Motor neuron (in vitro differentiated cells): ENCODE measurements around the gene ZFP57. TPM values are rescaled to one million over a fixed set of nuclear protein-coding genes. Genes with fewer than 3 reads are reported as not detected.
"Not testable (repeated sequence)": the region's sequence is repeated elsewhere in the genome, so short reads cannot be mapped to it uniquely, and the experiment has no call there.

ENCODE experiments used
- ATAC-seq, 8 experiments: fragments of 200-7000 bp; cut with Tn5 transposase; replicated peaks in 6 of 8; 2 replicates each; pipeline ENCODE4 v1.8.0; 2021; ENCODE audit warnings: mild to moderate bottlenecking in 8 of 8, moderate library complexity in 8 of 8
- H3K27ac ChIP-seq, 2 donors: fragments of 250-450 bp; sonication (Bioruptor Pico); 2 replicates each; pipeline ENCODE4 v1.9.0; 2021; ENCODE audit warnings: antibody characterized with exemption in 2 of 2, mild to moderate bottlenecking in 2 of 2, moderate library complexity in 1 of 2
- H3K4me1 ChIP-seq, 2 donors: fragments of 250-450 bp; sonication (Bioruptor Pico); replicated peaks in 1 of 2; 2 replicates each; pipeline ENCODE4 v1.6.1; 2021; ENCODE audit warnings: antibody characterized with exemption in 2 of 2, mild to moderate bottlenecking in 2 of 2, moderate library complexity in 1 of 2
- H3K4me3 ChIP-seq, 5 donors: fragments of 250-450 bp; sonication (Bioruptor Pico); 2 replicates each; pipeline ENCODE4 v1.9.0; 2021; ENCODE audit warnings: antibody characterized with exemption in 5 of 5, mild to moderate bottlenecking in 5 of 5, moderate library complexity in 4 of 5
- WGBS, 10 experiments: fragments of 450-650 bp; shearing (Covaris generic); methylation state at CpG; one replicate each; pipeline ENCODE4 v1.0.0; 2022; 5-methylcytosine and 5-hydroxymethylcytosine counted together
- in situ Hi-C, 9 experiments: fragments of 400-800 bp; cut with MboI; loops; one replicate each; pipeline ENCODE4 v1.15.0; 2021; ENCODE audit warnings: low sequenced_read_pairs in 9 of 9, low pct_unique_long_range_greater_than_20kb in 2 of 9; ENCODE audit not compliant: unreplicated experiment in 9 of 9
- total RNA-seq, 8 experiments: library from RNA; unstranded; fragments of 300-600 nt; gene quantifications; 2 replicates each; pipeline versions ENCODE4 v1.2.3 to v1.2.4, GENCODE V29; 2022

The ZFP57 gene
- total RNA-seq, 8 experiments from 2014 or later = 0.17 to 0.84 (median 0.19) TPM; not detected in 5

DNA sequence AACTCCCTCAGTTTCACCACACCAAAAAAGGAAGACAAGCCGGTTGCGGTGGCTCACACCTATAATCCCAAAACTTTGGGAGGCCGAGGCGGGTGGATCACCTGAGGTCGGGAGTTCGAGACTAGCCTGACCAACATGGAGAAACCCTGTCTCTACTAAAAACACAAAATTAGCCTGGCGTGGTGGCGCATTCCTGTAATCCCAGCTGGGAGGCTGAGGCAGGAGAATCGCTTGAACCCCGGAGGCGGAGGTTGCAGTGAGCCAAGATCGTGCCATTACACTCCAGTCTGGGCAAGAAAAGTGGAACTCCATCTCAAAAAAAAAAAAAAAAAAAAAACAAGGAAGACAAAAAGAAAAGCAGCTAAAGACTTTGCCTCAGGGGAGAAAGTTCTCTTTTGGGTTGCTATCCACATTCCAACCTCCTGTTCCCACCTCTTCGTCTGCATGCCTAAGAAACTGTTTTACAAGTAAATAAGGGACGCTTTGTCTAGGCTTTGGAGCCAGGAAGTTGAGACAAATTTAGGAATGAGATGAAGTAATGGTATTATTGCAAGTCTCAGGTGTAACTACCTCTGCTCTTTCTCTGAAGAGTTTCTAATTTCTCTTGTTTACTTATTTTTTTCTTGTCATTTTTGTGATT, 19.3 kb downstream of the ZFP57 start:
- not testable (repeated sequence) for H3K27ac ChIP-seq, H3K4me3 ChIP-seq
- peak in 1 of 8 experiments; percentile 52 for ATAC-seq

GRCh38 chr6:29661071-29661470, 19.9 kb downstream of the ZFP57 start:
- Histone ChIP-seq H3K27ac (no peak overlapping the region), H3K4me3 (no peak overlapping the region), H3K4me1 (no peaks in the 10 kb centered on the region)
- in situ Hi-C loops = no loop called here
- ATAC-seq = no peak
- 0 to 100% (median 60%) methylated on average over 1 to 3 of the region's 3 CpGs; no CpG with 5 or more reads in 1 of the 10 experiments for WGBS, 10 experiments

More for the DNA sequence above, 19.3 kb downstream of the ZFP57 start:
- 18 to 41% (median 30%) methylated on average over 4 to 14 of the region's 14 CpGs; no CpG with 5 or more reads in 2 of the 10 experiments for WGBS, 10 experiments
- H3K4me1 ChIP-seq, in situ Hi-C loops: not testable (repeated sequence)

DNA sequence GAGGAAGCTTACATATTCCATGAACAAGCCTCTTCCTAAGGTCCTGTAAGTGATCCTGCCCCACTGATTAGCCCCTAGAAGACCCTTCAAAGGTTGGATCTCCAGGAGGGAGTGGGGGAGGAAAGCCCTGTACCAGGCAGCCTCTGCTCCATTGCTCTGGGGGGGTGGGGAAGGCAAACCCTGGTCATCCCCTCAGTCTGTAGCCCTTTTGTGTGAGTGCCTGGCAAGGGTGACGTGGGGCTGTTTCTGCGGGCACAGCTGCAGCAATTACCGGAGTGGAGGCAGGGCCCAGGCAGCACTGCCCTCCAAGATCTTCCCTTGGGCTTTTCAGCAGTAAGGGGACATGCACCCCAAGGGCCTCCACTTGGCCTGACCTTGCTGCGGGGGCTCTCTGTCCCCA, 24.2 kb downstream of the ZFP57 start, which contains the start of gene MOG:
Gene MOG (plus strand): TSS at position 295 of the 400 bp plus-strand sequence. CDS start 118 bp downstream, outside the sequence.
- Histone ChIP-seq H3K4me1 (no peaks in the 10 kb centered on the region), H3K4me3 (no peak within 1 kb of the TSS), H3K27ac (no peak within 1 kb of the TSS)
- in situ Hi-C loops = no loop called here
- WGBS, 10 experiments = 17 to 59% (median 45%) methylated on average over 2 to 4 of the region's 4 CpGs; no CpG with 5 or more reads in 7 of the 10 experiments
- no peak for ATAC-seq

GRCh38 chr6:29656157-29656556, 24.8 kb downstream of the ZFP57 start:
- H3K4me3 ChIP-seq = no peak overlapping the region
- H3K4me1 ChIP-seq = no peaks in the 10 kb centered on the region
- in situ Hi-C loops = no loop called here
- WGBS, 10 experiments = 33 to 86% (median 70%) methylated on average over 1 to 2 of the region's 2 CpGs; no CpG with 5 or more reads in 3 of the 10 experiments
- peak in 3 of 8 experiments; percentile 12 to 43 (median 35) for ATAC-seq
- H3K27ac ChIP-seq = no peak overlapping the region

GRCh38 chr6:29655658-29656057, 25.3 kb downstream of the ZFP57 start:
- no peak for ATAC-seq

DNA sequence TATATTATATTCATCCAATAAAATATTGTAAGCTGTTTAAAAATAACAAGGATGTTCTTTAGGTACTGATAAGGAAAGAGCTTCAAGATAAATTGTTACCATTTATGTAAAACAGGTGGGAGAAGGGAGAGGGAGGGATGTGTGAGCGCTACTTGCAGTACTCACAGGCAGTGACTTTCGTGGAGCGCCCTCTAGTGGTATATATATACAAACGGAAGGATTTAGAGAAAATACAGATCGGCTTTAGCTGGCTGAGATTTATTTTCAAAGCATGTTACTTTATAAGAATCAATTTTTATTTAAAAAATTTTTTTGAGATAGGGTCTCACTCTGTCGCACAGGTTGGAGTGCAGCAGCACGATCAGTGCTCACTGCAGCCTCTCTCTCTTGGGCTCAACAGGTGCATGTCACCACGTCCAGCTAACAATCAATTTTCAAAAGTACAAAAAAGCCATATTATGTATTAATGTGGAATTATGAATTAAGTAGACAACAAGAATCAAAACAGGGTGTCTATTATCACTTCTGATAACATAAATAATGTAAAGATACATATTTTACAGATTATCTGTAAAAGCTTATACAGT, 27.4 kb downstream of the ZFP57 start:
- no peaks in the 10 kb centered on the region for H3K4me1 ChIP-seq
- in situ Hi-C loops = no loop called here
- peak in 1 of 8 experiments; percentile 7 for ATAC-seq
- no peak overlapping the region for H3K27ac ChIP-seq
- H3K4me3 ChIP-seq = no peak overlapping the region
- WGBS, 10 experiments = 0 to 20% (median 10%) methylated on average over 1 to 8 of the region's 8 CpGs; no CpG with 5 or more reads in 1 of the 10 experiments

More at GRCh38 chr6:29655658-29656057, 25.3 kb downstream of the ZFP57 start:
- Histone ChIP-seq H3K4me1 (no peaks in the 10 kb centered on the region), H3K27ac (no peak overlapping the region), H3K4me3 (no peak overlapping the region)
- WGBS, 10 experiments = 42 to 90% (median 61%) methylated on average over 1 to 6 of the region's 6 CpGs; no CpG with 5 or more reads in 3 of the 10 experiments
- in situ Hi-C loops = no loop called here

DNA sequence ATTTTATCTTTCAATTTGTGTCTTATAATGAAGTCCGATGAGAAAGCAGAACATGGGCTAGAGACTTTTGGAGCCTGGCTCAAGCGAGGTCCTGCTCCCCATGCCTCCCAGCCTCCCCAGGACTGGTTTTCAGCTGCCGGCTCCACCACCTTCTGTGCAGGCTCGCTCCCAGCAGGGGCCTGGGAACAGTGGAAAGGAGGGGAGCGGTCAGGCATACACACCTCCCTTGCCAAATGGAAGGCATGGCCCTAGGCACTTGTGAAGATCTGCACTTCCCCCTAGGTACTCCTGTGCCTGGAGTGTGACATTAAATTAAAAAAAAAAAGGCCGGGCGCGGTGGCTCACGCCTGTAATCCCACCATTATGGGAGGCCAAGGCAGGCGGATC, 28.8 kb downstream of the ZFP57 start:
- H3K4me1 ChIP-seq = no peaks in the 10 kb centered on the region
- 53 to 100% (median 86%) methylated on average over 1 to 5 of the region's 10 CpGs; no CpG with 5 or more reads in 6 of the 10 experiments for WGBS, 10 experiments
- H3K27ac ChIP-seq = no peak overlapping the region
- in situ Hi-C loops = no loop called here
- H3K4me3 ChIP-seq = no peak overlapping the region
- ATAC-seq = no peak

DNA sequence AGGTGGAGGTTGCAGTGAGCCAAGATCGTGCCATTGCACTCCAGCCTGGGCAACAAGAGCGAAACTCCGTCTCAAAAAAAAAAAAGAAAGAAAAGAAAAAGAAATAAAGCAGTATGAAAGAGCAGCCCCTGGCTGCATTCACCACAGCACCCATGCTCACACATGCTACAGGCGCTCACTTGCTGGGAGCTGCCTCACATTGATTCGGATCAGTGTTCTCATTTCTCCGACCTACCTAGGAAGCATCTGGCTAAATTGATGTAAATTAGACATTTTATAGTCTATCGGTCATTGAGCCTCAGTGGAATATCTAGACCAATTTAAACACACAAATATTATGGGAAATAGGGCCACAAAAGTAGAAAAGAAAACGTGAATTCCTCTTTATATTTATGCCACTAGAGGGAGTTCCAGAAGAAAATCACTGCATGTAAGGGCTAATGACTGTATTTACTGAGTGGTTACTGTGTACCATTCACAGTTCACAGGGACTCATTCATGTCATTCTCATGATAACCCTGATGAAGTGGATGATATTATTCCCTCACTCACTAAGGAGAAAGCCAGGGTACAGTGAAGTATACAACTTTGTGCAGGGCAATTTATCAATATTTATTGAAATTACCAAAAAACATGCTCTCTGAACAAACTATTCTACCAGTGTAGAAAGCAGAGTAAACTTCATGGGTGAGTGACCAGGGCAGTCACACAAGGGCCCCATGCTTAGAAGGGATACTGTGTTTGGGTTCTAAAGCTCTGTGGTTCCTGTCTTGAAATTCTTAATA, 29.3 kb downstream of the ZFP57 start:
- WGBS, 10 experiments = 20 to 96% (median 53%) methylated on average over 1 to 7 of the region's 8 CpGs
- no peak overlapping the region for H3K27ac ChIP-seq

GRCh38 chr6:29649701-29650673, 31.0 kb downstream of the ZFP57 start:
- Histone ChIP-seq H3K27ac (no peak overlapping the region), H3K4me3 (peak overlapping the region; percentile 19 to 42 (median 33)), H3K4me1 (no peaks in the 10 kb centered on the region)
- in situ Hi-C loops = no loop called here
- peak; percentile 96 to 100 (median 99) for ATAC-seq
- WGBS, 10 experiments = 0 to 88% (median 13%) methylated on average over 2 to 31 of the region's 33 CpGs

More for the DNA sequence above, 29.3 kb downstream of the ZFP57 start:
- Histone ChIP-seq H3K4me3 (no peak overlapping the region), H3K4me1 (no peaks in the 10 kb centered on the region)
- in situ Hi-C loops = no loop called here
- no peak for ATAC-seq

- Histone ChIP-seq H3K27ac (no peak overlapping the region), H3K4me3 (no peak overlapping the region), H3K4me1 (no peaks in the 10 kb centered on the region)
- in situ Hi-C loops = no loop called here
- WGBS, 10 experiments = 33 to 97% (median 91%) methylated on average over 1 to 19 of the region's 23 CpGs; no CpG with 5 or more reads in 1 of the 10 experiments
- ATAC-seq = no peak
Measured at GRCh38 chr6:29647927-29648642, 32.9 kb downstream of the ZFP57 start.

- 0 to 71% (median 34%) methylated on average over 1 to 3 of the region's 3 CpGs; no CpG with 5 or more reads in 2 of the 10 experiments for WGBS, 10 experiments
- H3K27ac ChIP-seq = no peak overlapping the region
- H3K4me1 ChIP-seq = no peaks in the 10 kb centered on the region
- peak in 3 of 8 experiments; percentile 53 to 99 (median 96) for ATAC-seq
- in situ Hi-C loops = no loop called here
- H3K4me3 ChIP-seq = no peak overlapping the region
Measured at GRCh38 chr6:29641430-29642148, 39.4 kb downstream of the ZFP57 start.
